H1 (cell line): ENCODE results near the gene CCDC86. TPM values are rescaled to one million over a fixed set of nuclear protein-coding genes. Genes with fewer than 3 reads are reported as not detected.

Experiments
- CTCF ChIA-PET: fragments of 300-600 bp; sonication (Branson Sonifier 250); formaldehyde crosslinking; loops from one replicate; lab custom pipeline; 2021; ENCODE audit not compliant: partially characterized antibody; lab: Charles Lee
- POLR2A ChIA-PET: fragments of 300-600 bp; sonication (Branson Sonifier 250); formaldehyde crosslinking; loops from one replicate; lab custom pipeline; 2021; ENCODE audit warnings: inconsistent platforms; ENCODE audit not compliant: partially characterized antibody; lab: Charles Lee
- DNase-seq, 2 experiments: peaks; one replicate each; pipeline versions ENCODE4 v3.0.0 to v3.0.0-alpha.2; 2010 to 2022; ENCODE audit warnings: low spot score in 2 of 2, low read depth in 1 of 2, mixed read lengths in 1 of 2
- FAIRE-seq: peaks from 2 replicates; lab custom pipeline; 2011; peaks lifted over from hg19 to GRCh38; lab: Jason Lieb, UNC
- H2AFZ ChIP-seq: 2 replicates; pipeline ENCODE4 v1.8.1; 2012; ENCODE audit warnings: low read length, inconsistent platforms
- H2AK5ac ChIP-seq: 2 replicates; pipeline ENCODE4 v1.6.1; 2013; ENCODE audit warnings: low read depth, low read length
- H2BK120ac ChIP-seq: replicated peaks from 2 replicates; pipeline ENCODE3; 2013; ENCODE audit warnings: low read depth, low read length, inconsistent platforms
- H2BK12ac ChIP-seq: 2 replicates; pipeline ENCODE4 v1.6.1; 2013; ENCODE audit warnings: low read depth, low read length
- H2BK15ac ChIP-seq: 2 replicates; pipeline ENCODE4 v1.6.1; 2013; ENCODE audit warnings: low read length
- H2BK20ac ChIP-seq: 2 replicates; pipeline ENCODE4 v1.6.1; 2013; ENCODE audit warnings: low read length
- H2BK5ac ChIP-seq: 2 replicates; pipeline ENCODE4 v1.6.1; 2013; ENCODE audit warnings: low read depth, low read length
- H3K14ac ChIP-seq: 2 replicates; pipeline ENCODE4 v1.6.1; 2013; ENCODE audit warnings: inconsistent platforms; ENCODE audit not compliant: insufficient read length
- H3K18ac ChIP-seq: 2 replicates; pipeline ENCODE4 v1.6.1; 2013; ENCODE audit warnings: low read length; ENCODE audit errors: extremely low read depth
- H3K23ac ChIP-seq: 2 replicates; pipeline ENCODE4 v1.6.1; 2013; ENCODE audit warnings: inconsistent platforms; ENCODE audit not compliant: insufficient read length
- H3K23me2 ChIP-seq: 2 replicates; pipeline ENCODE4 v1.6.1; 2013; ENCODE audit warnings: low read depth, low read length
- H3K27ac ChIP-seq: 2 replicates; pipeline ENCODE4 v1.6.1; 2011; ENCODE audit warnings: low read depth, low read length, inconsistent platforms
- H3K27me3 ChIP-seq, 4 experiments: replicated peaks in 1 of 4; 1 replicate in 1 of 4; 2 replicates in 3 of 4; pipeline versions ENCODE4 v1.6.1 to v1.8.1; 2011 to 2013; ENCODE audit warnings: low read length in 3 of 4, mild to moderate bottlenecking in 3 of 4, inconsistent platforms in 2 of 4, mixed read lengths in 2 of 4, moderate library complexity in 1 of 4; ENCODE audit not compliant: control insufficient read depth in 3 of 4, insufficient read depth in 3 of 4; ENCODE audit errors: extremely low read depth in 1 of 4
- H3K36me3 ChIP-seq, 4 experiments: 2 replicates each; pipeline versions ENCODE4 v1.6.1 to v1.8.1; 2011 to 2013; ENCODE audit warnings: mild to moderate bottlenecking in 4 of 4, low read length in 3 of 4, moderate library complexity in 2 of 4, control low read depth in 1 of 4, inconsistent platforms in 1 of 4; ENCODE audit not compliant: insufficient read depth in 4 of 4, control insufficient read depth in 2 of 4
- H3K4ac ChIP-seq: replicated peaks from 2 replicates; pipeline ENCODE3; 2013; ENCODE audit warnings: low read length, low read depth, mixed read lengths, inconsistent platforms; ENCODE audit not compliant: insufficient read length
- H3K4me1 ChIP-seq, 4 experiments: replicated peaks in 1 of 4; 1 replicate in 1 of 4; 2 replicates in 3 of 4; pipeline versions ENCODE4 v1.6.1 to v1.8.1; 2011 to 2013; ENCODE audit warnings: low read length in 3 of 4, inconsistent platforms in 2 of 4, mixed read lengths in 1 of 4; ENCODE audit not compliant: insufficient read depth in 4 of 4, control insufficient read depth in 3 of 4
- H3K4me2 ChIP-seq, 2 experiments: 2 replicates each; pipeline versions ENCODE4 v1.6.1 to v1.8.1; 2011 to 2013; ENCODE audit warnings: low read depth in 2 of 2, low read length in 2 of 2, control low read depth in 1 of 2, inconsistent platforms in 1 of 2, mild to moderate bottlenecking in 1 of 2; ENCODE audit not compliant: insufficient read depth in 1 of 2
- H3K4me3 ChIP-seq, 4 experiments: fragments of 200-600, 300-600 bp in 1 of 4; sonication (generic), shearing (Covaris generic), sonication (Bioruptor Twin) in 1 of 4; 2 replicates each; pipeline versions ENCODE4 v1.5.1 to v1.8.1; 2011 to 2016; ENCODE audit warnings: low read length in 4 of 4, low read depth in 3 of 4, control low read depth in 2 of 4, inconsistent platforms in 2 of 4, mild to moderate bottlenecking in 2 of 4, mixed read lengths in 1 of 4, moderate library complexity in 1 of 4; ENCODE audit not compliant: insufficient read depth in 2 of 4; ENCODE audit errors: extremely low read depth in 1 of 4
- H3K56ac ChIP-seq: replicated peaks from 2 replicates; pipeline ENCODE3; 2013; ENCODE audit warnings: low read depth, mild to moderate bottlenecking, mixed read lengths, low read length, inconsistent platforms; ENCODE audit not compliant: insufficient read length
- H3K79me1 ChIP-seq: 2 replicates; pipeline ENCODE4 v1.6.1; 2013; ENCODE audit warnings: low read depth, low read length, control low read depth
- H3K79me2 ChIP-seq, 2 experiments: 2 replicates each; pipeline versions ENCODE4 v1.6.1 to v1.8.1; 2012 to 2013; ENCODE audit warnings: low read length in 2 of 2, mild to moderate bottlenecking in 2 of 2, inconsistent platforms in 1 of 2; ENCODE audit not compliant: insufficient read depth in 2 of 2, control insufficient read depth in 1 of 2
- H3K9ac ChIP-seq, 4 experiments: replicated peaks in 1 of 4; 1 replicate in 1 of 4; 2 replicates in 3 of 4; pipeline versions ENCODE4 v1.6.1 to v1.8.1; 2011 to 2013; ENCODE audit warnings: low read depth in 3 of 4, low read length in 3 of 4, control low read depth in 2 of 4, mild to moderate bottlenecking in 2 of 4, moderate library complexity in 2 of 4, inconsistent platforms in 1 of 4; ENCODE audit errors: extremely low read depth in 1 of 4
- H3K9me3 ChIP-seq, 2 experiments: 2 replicates each; pipeline versions ENCODE4 v1.6.1 to v1.8.1; 2012 to 2013; ENCODE audit warnings: mild to moderate bottlenecking in 2 of 2, moderate library complexity in 2 of 2, control low read depth in 1 of 2, inconsistent platforms in 1 of 2, low read depth in 1 of 2, low read length in 1 of 2, mixed read lengths in 1 of 2; ENCODE audit not compliant: insufficient read depth in 2 of 2
- H4K20me1 ChIP-seq, 2 experiments: replicated peaks in 1 of 2; 2 replicates each; pipeline versions ENCODE3 to v1.8.1; 2011 to 2013; ENCODE audit warnings: inconsistent platforms in 2 of 2, low read length in 2 of 2, mild to moderate bottlenecking in 1 of 2; ENCODE audit not compliant: insufficient read depth in 2 of 2, control insufficient read depth in 1 of 2
- H4K5ac ChIP-seq: 2 replicates; pipeline ENCODE4 v1.6.1; 2013; ENCODE audit warnings: low read length, low read depth, mixed read lengths, inconsistent platforms; ENCODE audit not compliant: insufficient read length
- H4K8ac ChIP-seq: 2 replicates; pipeline ENCODE4 v1.8.0; 2013; ENCODE audit warnings: mild to moderate bottlenecking, moderate library complexity, low read length, inconsistent platforms; ENCODE audit not compliant: insufficient read depth; ENCODE audit errors: extremely low read depth
- H4K91ac ChIP-seq: replicated peaks from 2 replicates; pipeline ENCODE3; 2013; ENCODE audit warnings: low read length, mixed read lengths, inconsistent platforms; ENCODE audit not compliant: insufficient read length
- E2F6 ChIP-seq: IDR thresholded peaks from 2 replicates; pipeline ENCODE4 v1.6.1; 2012; ENCODE audit warnings: inconsistent platforms
- RBBP5 ChIP-seq: IDR thresholded peaks from 2 replicates; pipeline ENCODE4 v1.7.1; 2012; ENCODE audit warnings: low read depth, mild to moderate bottlenecking, inconsistent platforms, low read length, moderate library complexity, borderline replicate concordance
- WGBS, 2 experiments: shearing (Covaris generic) in 1 of 2; methylation state at CpG; one replicate each; pipeline versions ENCODE4 v1.1.6 to v1.1.7; 2013 to 2015; ENCODE audit warnings: low lambda C conversion rate in 2 of 2, mixed read lengths in 2 of 2, inconsistent platforms in 1 of 2, low coverage in 1 of 2, missing lambda C conversion rate in 1 of 2; ENCODE audit not compliant: insufficient replicate concordance in 2 of 2, insufficient coverage in 1 of 2, insufficient read length in 1 of 2; ENCODE audit errors: extremely low coverage in 1 of 2, missing lambda C conversion rate in 1 of 2; 5-methylcytosine and 5-hydroxymethylcytosine counted together
- polyA plus RNA-seq, 7 experiments: library from polyadenylated mRNA; depleted of rRNA in 3 of 7; stranded (reverse) in 5 of 7; unstranded in 2 of 7; fragments of >200 nt in 5 of 7; fragments of 200-250 nt in 2 of 7; gene quantifications; 1 replicate in 5 of 7; 2 replicates in 1 of 7; 4 replicates in 1 of 7; pipeline versions ENCODE4 v1.2.1 to v1.2.3, GENCODE V29; 2011 to 2013; ENCODE audit warnings: missing spikeins in 2 of 7, mixed read lengths in 2 of 7
- total RNA-seq: library from RNA; stranded (reverse); fragmentation: NEBNext Ultra II Directional; extraction: Animal tissue kit (Norgen Biotek cat#: 25700); gene quantifications from 2 replicates; pipeline ENCODE4 v1.2.1, GENCODE V29; 2021

The CCDC86 gene
- total and polyA plus RNA-seq, 2 of the 8 experiments (the other 6 are each of a cell fraction or from before 2014, with no cell fraction given) = 37.7 to 76.4 TPM

GRCh38 chr11:60851327-60852104, 9.6 kb downstream of the CCDC86 start:
- peak overlapping the region in 1 of 4 experiments; percentile 49; a peak in 1 of 8 replicates for H3K4me3 ChIP-seq
- no peak for FAIRE-seq
- WGBS, 2 experiments = 85% methylated on average over 17 of the region's 17 CpGs; no CpG with 5 or more reads in 1 of the 2 experiments

More at GRCh38 chr11:60851327-60852104, 9.6 kb downstream of the CCDC86 start:
- TF ChIP-seq E2F6 = no peak
- 0 out of 2 replicates have a peak, but pooled peaks have one; percentile 16 for TF ChIP-seq RBBP5
- TF ChIP-seq, all 59 proteins: peak for 1
- no peaks in the 10 kb centered on the region; the same call in 1 of the 2 replicates for H3K23me2 ChIP-seq
- CTCF ChIA-PET = interaction anchor here (0.7 to 5.1 kb wide), 11 partner anchors 9 to 717 kb away, joined by 3 to 22 read pairs (median 4); no protein-coding TSS in a partner anchor
- no peak overlapping the region for H3K27ac ChIP-seq
- no peak overlapping the region for H4K5ac ChIP-seq
- no peak overlapping the region for H4K8ac ChIP-seq
- H4K91ac ChIP-seq = no peak overlapping the region
- no peak overlapping the region; a peak in 2 of 7 replicates for H3K9ac ChIP-seq
- H2BK5ac ChIP-seq = no peak overlapping the region
- H3K9me3 ChIP-seq = peaks cover 0 to 9% of the 10 kb centered on the region in 2 experiments; a peak in 1 of 4 replicates
- no peak overlapping the region for H3K14ac ChIP-seq
- no peaks in the 10 kb centered on the region for H3K79me2 ChIP-seq
- no peak overlapping the region for H3K23ac ChIP-seq
- H2BK120ac ChIP-seq = no peak overlapping the region
- no peak overlapping the region for H3K4ac ChIP-seq
- H3K18ac ChIP-seq = no peak overlapping the region
- peaks cover 3 to 26% (median 16%) of the 10 kb centered on the region in 4 experiments; a peak in 6 of 7 replicates for H3K27me3 ChIP-seq
- peaks cover 0 to 5% (median 0%) of the 10 kb centered on the region in 4 experiments; a peak in 2 of 7 replicates for H3K4me1 ChIP-seq
- peak overlapping the region; percentile 65 to 69; a peak in 3 of 4 replicates for H3K4me2 ChIP-seq
- H3K56ac ChIP-seq = no peak overlapping the region
- no peak overlapping the region for H2AK5ac ChIP-seq
- H3K79me1 ChIP-seq = no peaks in the 10 kb centered on the region
- H2BK12ac ChIP-seq = no peak overlapping the region
- no peak overlapping the region for H2BK15ac ChIP-seq
- H3K36me3 ChIP-seq = peaks cover 13 to 26% (median 21%) of the 10 kb centered on the region in 4 experiments
- H2AFZ ChIP-seq = no peak overlapping the region
- H4K20me1 ChIP-seq = peaks cover 5 to 18% of the 10 kb centered on the region in 2 experiments
- H2BK20ac ChIP-seq = no peak overlapping the region
- POLR2A ChIA-PET = interaction anchor here (1.0 to 7.5 kb wide), 7 partner anchors 9 to 48 kb away, joined by 3 to 54 read pairs (median 5); partner anchors contain the start of genes CCDC86 and ZP1
- no peak for DNase-seq
